Measurements from ENCODE around the gene ABCA7. TPM values are rescaled to one million over a fixed set of nuclear protein-coding genes. Genes with fewer than 3 reads are reported as not detected.
"Not testable (repeated sequence)": the region's sequence is repeated elsewhere in the genome, so short reads cannot be mapped to it uniquely, and the experiment has no call there.

Gene ABCA7
- total RNA-seq, 2 experiments from 2014 or later: 114 to 118 TPM

DNA sequence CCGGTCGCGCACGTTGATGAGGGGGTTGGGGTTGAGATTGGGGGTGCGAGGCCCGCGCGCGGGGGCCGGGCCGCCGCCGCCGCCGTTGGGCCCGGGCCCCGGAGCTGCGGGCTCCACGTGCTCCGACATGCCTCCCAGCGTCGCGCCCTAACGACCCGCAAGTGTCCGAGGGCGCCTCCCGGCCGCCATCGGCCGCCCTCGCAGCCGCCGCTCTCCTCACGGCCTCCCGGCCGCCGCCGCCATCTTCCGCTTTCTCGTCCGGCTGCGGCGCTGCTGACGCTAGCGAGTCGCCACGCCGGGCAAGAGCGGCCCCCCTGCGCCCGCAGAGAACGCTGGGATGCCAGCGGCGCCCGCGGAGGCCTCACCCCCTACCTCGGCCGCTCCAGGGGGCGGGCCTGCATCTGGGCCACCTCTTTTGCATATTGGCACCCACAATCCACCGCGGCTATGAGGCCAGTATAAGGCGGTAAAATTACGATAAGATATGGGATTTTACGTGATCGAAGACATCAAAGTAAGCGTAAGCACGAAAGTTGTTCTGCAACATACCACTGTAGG lies 19.0 kb upstream of the ABCA7 start, which contains the start of gene TMEM259:
Gene TMEM259, minus strand, starts transcription at position 256 of the 558 bp plus-strand sequence. Its CDS starts 127 bp downstream, at position 129.
- peak within 1 kb of the TSS; percentile 94 for H3K4me3 ChIP-seq (ENCODE audit: low read length)
- peak within 1 kb of the TSS; percentile 96 to 99 for H3K27ac ChIP-seq (ENCODE audit: low read depth in 1 of 2, low read length in 2 of 2)
- Mint-ChIP-seq H3K27me3 (peaks cover 7% of the 10 kb centered on the region), H3K4me3 (peak within 1 kb of the TSS; percentile 98), H3K36me3 (ENCODE audit: low read depth) (peaks cover 20% of the 10 kb centered on the region), H3K27ac (peak within 1 kb of the TSS; percentile 99), H3K4me1 (ENCODE audit: low read depth) (peaks cover 33% of the 10 kb centered on the region), H3K9me3 (no peaks in the 10 kb centered on the region)
- intact Hi-C loops (cut with DNase I, micrococcal nuclease): loop anchor here (1.0 to 10.0 kb wide), 6 partner anchors 18 to 224 kb away; partner anchors contain the start of genes ABCA7 (in 1 of the 2), ARHGAP45 (in 1 of the 2), ATP5F1D (in 1 of the 2) and MIDN (in 1 of the 2)
- TF ChIP-seq, protein P1, sequence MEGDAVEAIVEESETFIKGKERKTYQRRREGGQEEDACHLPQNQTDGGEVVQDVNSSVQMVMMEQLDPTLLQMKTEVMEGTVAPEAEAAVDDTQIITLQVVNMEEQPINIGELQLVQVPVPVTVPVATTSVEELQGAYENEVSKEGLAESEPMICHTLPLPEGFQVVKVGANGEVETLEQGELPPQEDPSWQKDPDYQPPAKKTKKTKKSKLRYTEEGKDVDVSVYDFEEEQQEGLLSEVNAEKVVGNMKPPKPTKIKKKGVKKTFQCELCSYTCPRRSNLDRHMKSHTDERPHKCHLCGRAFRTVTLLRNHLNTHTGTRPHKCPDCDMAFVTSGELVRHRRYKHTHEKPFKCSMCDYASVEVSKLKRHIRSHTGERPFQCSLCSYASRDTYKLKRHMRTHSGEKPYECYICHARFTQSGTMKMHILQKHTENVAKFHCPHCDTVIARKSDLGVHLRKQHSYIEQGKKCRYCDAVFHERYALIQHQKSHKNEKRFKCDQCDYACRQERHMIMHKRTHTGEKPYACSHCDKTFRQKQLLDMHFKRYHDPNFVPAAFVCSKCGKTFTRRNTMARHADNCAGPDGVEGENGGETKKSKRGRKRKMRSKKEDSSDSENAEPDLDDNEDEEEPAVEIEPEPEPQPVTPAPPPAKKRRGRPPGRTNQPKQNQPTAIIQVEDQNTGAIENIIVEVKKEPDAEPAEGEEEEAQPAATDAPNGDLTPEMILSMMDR (IDR thresholded peaks at IDR 0.05): no peak
- H3K27me3 ChIP-seq (ENCODE audit: control insufficient read depth in 1 of 2, insufficient read depth in 2 of 2, low read length in 2 of 2): no peaks in the 10 kb centered on the region
- ChIA-PET POLR2A (interaction anchor here (0.6 to 4.7 kb wide), 25 partner anchors 8 to 254 kb away, joined by 3 to 48 read pairs (median 5); partner anchors contain the start of genes ABCA7, ARHGAP45, CIRBP and FAM174C), CTCF (interaction anchor here (0.8 to 2.6 kb wide), 10 partner anchors 10 to 219 kb away, joined by 3 to 20 read pairs (median 4); partner anchors contain the start of genes ABCA7 and ARHGAP45)
- H3K36me3 ChIP-seq (ENCODE audit: insufficient read depth, low read length): peaks cover 7% of the 10 kb centered on the region
- peak; percentile 94 to 99 (median 98) for DNase-seq
- peak; percentile 84 for ATAC-seq (ENCODE audit: poor library complexity)
- H3K4me1 ChIP-seq (ENCODE audit: insufficient read depth, low read length): peaks cover 66% of the 10 kb centered on the region
- H3K9me3 ChIP-seq (ENCODE audit: control insufficient read depth in 1 of 2, insufficient read depth in 1 of 2, low read length in 2 of 2): no peaks in the 10 kb centered on the region

DNA sequence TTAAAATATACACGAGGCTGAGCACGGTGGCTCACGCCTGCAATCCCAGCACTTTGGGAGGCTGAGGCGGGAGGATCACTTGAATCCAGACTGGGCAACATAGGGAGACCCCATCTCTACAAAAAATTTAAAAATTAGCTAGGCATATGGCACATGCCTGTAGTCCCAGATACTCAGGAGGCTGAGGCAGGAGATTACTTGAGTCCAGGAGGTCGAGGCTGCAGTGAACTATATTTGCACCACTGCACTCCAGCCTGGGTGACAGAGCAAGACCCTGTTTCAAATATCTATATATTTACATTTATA lies 16.1 kb upstream of the ABCA7 start:
- peaks cover 46% of the 10 kb centered on the region for H3K4me1 ChIP-seq (ENCODE audit: insufficient read depth, low read length)
- H3K4me3 ChIP-seq (ENCODE audit: low read length); DNase-seq; H3K9me3 Mint-ChIP-seq; H3K9me3 ChIP-seq (ENCODE audit: control insufficient read depth in 1 of 2, insufficient read depth in 1 of 2, low read length in 2 of 2); ATAC-seq (ENCODE audit: poor library complexity); H3K27ac ChIP-seq (ENCODE audit: low read depth in 1 of 2, low read length in 2 of 2); H3K27me3 ChIP-seq (ENCODE audit: control insufficient read depth in 1 of 2, insufficient read depth in 2 of 2, low read length in 2 of 2); CTCF ChIA-PET; H3K36me3 ChIP-seq (ENCODE audit: insufficient read depth, low read length); H3K27me3 Mint-ChIP-seq: not testable (repeated sequence)
- intact Hi-C loops (cut with DNase I, micrococcal nuclease): loop anchor here in 1 of 2 experiments (5.0 to 10.0 kb wide), 3 partner anchors 43 to 221 kb away; partner anchors contain the start of genes ARHGAP45, ATP5F1D, MIDN and POLR2E
- Mint-ChIP-seq H3K4me3 (peak overlapping the region; percentile 70), H3K4me1 (ENCODE audit: low read depth) (peaks cover 17% of the 10 kb centered on the region), H3K27ac (peak overlapping the region; percentile 47), H3K36me3 (ENCODE audit: low read depth) (peaks cover 34% of the 10 kb centered on the region)
- POLR2A ChIA-PET: interaction anchor here (0.9 to 10.0 kb wide), 4 partner anchors 12 to 65 kb away, joined by 3 to 143 read pairs (median 74); partner anchors contain the start of gene ARHGAP45

DNA sequence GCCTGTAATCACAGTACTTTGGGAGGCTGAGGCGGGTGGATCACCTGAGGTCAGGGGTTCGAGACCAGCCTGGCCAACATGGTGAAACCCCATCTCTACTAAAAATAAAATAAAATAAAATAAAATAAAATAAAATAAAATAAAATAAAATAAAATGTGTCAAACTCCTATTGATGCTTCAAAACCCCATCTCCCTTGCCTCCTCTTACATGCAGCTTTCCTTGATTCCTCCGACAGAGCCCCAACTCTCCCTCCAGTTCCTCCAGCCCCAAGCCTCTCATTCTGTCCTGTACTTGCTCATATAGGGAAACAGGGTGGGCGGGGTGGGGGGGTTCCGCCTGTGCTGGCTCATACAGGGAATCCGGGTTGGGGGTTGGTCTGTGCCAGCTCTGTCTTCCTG lies 14.8 kb upstream of the ABCA7 start:
- intact Hi-C loops (cut with DNase I, micrococcal nuclease): loop anchor here in 1 of 2 experiments (10.0 kb wide), 1 partner anchor 220 kb away; the partner anchor contains the start of genes ATP5F1D and MIDN
- DNase-seq; CTCF ChIA-PET; ATAC-seq (ENCODE audit: poor library complexity); H3K27me3 Mint-ChIP-seq; H3K27me3 ChIP-seq (ENCODE audit: control insufficient read depth in 1 of 2, insufficient read depth in 2 of 2, low read length in 2 of 2); H3K27ac ChIP-seq (ENCODE audit: low read depth in 1 of 2, low read length in 2 of 2); H3K9me3 ChIP-seq (ENCODE audit: control insufficient read depth in 1 of 2, insufficient read depth in 1 of 2, low read length in 2 of 2); H3K9me3 Mint-ChIP-seq; H3K36me3 ChIP-seq (ENCODE audit: insufficient read depth, low read length); H3K4me3 ChIP-seq (ENCODE audit: low read length): not testable (repeated sequence)
- H3K4me1 ChIP-seq (ENCODE audit: insufficient read depth, low read length): peaks cover 46% of the 10 kb centered on the region
- Mint-ChIP-seq H3K36me3 (ENCODE audit: low read depth) (peaks cover 34% of the 10 kb centered on the region), H3K4me3 (peak overlapping the region; percentile 62), H3K4me1 (ENCODE audit: low read depth) (peaks cover 20% of the 10 kb centered on the region), H3K27ac (peak overlapping the region; percentile 76)
- POLR2A ChIA-PET: interaction anchor here (1.0 to 10.0 kb wide), 8 partner anchors 13 to 244 kb away, joined by 3 to 203 read pairs (median 84); partner anchors contain the start of genes ABCA7, ARHGAP45 and CIRBP

All from CD4-positive, alpha-beta T cell (primary cell).